Hematopoietic multipotent progenitor cell treated with erythropoietin and hydrocortisone succinate and interleukin-3 and kit ligand, for 17 days (in vitro differentiated cells): Measurements from ENCODE around the gene ELAVL1.
"Not testable (repeated sequence)": the region's sequence is repeated elsewhere in the genome, so short reads cannot be mapped to it uniquely, and the experiment has no call there.

ENCODE experiments used
- DNase-seq: peaks from one replicate; pipeline ENCODE4 v3.0.0-alpha.2; 2015; ENCODE audit warnings: low spot score

Gene ELAVL1

GRCh38 chr19:7968008-7968795, 37.2 kb downstream of the ELAVL1 start:
- DNase-seq = no peak

DNA sequence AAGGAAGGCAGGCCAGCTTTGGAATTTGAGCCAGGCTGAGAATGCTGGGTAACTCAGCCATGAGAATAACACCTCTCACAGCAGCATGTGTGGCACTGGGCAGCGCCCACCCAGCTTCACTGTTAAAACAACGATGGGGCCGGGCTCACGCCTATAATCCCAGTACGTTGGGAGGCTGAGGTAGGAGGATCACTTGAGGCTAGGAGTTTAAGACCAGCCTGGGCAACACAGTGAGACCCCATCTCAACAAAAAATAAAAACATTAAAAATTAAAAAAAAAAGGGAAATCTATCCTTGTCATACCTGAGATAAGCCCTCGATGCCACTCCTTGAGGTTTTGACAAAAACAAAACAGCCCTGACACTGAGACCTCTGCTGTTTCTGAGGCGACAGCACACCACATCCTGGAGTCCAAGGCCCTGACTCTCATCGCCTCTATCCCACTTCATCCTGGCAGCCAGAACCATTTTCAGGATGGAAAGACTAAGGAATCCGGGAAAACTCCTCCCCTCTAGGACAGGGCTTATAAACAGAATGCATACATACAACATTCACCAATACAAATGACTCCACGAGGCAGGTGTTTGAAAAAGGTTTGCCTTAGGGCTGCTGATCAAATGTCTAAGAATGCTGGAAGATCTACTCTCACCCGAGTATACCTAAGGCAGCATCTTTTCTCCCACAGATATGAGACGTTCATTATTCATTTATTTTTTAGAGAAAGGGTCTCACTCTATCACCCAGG, 39.3 kb downstream of the ELAVL1 start:
- no peak for DNase-seq

GRCh38 chr19:7965259-7965841, 40.1 kb downstream of the ELAVL1 start:
- DNase-seq = no peak

- DNase-seq = no peak
Observed at GRCh38 chr19:7963566-7963965, 41.9 kb downstream of the ELAVL1 start.

GRCh38 chr19:7962644-7963268, 42.7 kb downstream of the ELAVL1 start:
- no peak for DNase-seq

GRCh38 chr19:7961920-7962626, 43.4 kb downstream of the ELAVL1 start:
- no peak for DNase-seq

GRCh38 chr19:7961082-7961481, 44.4 kb downstream of the ELAVL1 start:
- not testable (repeated sequence) for DNase-seq

DNA sequence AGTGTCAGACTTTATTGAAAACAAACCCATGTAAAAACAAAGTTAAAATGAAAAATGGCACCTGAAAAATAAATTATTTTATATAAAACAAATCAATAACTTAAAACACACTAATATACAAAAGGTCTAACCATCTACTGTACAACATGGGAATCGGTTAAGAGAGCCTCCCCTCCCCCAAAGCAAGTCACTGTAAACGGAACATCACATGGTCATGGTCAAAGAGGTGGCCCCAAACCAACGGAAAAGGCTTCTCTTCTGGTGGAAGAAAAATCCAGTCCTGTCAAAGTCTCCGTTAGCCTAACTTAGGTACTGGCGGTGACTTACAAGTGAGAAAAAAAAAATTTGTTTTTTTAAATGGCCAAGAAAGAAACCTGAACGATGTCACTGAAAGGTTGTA, 46.2 kb downstream of the ELAVL1 start:
- DNase-seq = no peak

GRCh38 chr19:7955696-7956095, 49.7 kb downstream of the ELAVL1 start:
- no peak for DNase-seq

DNA sequence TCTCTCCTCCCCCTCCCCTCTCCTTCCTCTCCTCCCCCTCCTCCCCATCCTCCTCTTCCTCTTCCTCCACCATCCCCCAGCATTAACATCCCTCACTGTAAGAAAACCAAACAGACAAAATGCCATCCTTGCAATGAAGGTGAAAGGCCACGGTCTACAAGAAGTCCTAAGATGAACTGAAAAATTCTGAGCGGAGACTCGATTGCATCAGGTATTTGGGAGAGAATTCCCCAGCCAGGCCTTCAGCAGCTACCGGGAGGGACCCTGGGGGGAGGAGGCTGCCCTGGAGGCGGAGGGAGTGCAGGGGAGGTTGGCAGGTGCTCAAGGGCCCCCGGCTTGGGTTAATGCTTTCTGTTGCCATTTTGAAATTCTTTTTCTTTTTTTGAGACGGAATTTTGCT, 51.9 kb downstream of the ELAVL1 start:
- DNase-seq = no peak

DNA sequence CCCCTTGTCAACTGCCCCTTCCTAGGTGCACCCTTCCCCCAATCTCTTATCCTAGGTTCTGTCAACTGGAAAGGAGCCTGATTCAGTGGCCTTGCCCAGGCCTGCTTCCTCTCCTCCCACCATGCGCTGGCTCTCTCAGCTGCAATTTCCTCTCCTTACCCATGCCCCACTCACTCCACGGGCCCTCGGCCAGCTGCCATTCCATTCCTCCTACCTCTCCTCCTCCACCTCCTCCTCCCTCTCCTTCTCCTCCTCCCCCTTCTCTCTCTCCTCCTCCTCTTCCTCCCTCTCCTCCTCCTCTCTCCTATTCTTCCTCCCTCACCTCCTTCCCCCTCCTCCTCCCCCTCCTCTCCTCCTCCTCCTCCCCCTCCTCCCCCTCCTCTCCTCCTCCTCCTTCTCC, 52.4 kb downstream of the ELAVL1 start:
- DNase-seq = no peak

DNA sequence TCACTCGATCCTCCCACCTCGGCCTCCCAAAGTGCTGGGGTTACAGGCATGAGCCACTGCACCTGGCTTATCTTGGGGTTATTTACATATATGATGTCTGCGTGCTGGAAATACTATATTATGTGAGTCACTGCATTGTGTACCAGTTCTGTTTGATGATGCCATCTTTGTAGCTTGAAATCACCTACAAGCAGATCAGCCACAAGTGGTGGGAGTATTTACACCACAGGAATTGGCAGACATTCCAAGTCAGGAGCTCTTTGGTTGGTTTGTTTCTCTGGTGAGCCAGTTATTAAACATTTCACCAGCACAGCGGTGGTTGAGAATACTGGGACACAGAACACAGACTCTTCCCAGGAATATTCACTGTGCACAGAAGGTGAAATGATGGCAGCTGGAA, 57.5 kb downstream of the ELAVL1 start:
- DNase-seq = no peak

GRCh38 chr19:7944177-7944761, 61.2 kb downstream of the ELAVL1 start:
- DNase-seq = peak; percentile 93

- DNase-seq = peak; percentile 99
Observed at GRCh38 chr19:7943444-7944176, 61.8 kb downstream of the ELAVL1 start, which contains the start of gene TIMM44. TIMM44 (minus strand) TSS chr19:7943666; CDS start chr19:7943651, 15 bp downstream.

- DNase-seq = no peak
Observed at GRCh38 chr19:7942981-7943443, 62.4 kb downstream of the ELAVL1 start.

- DNase-seq = no peak
Observed at GRCh38 chr19:7941895-7942596, 63.4 kb downstream of the ELAVL1 start.

DNA sequence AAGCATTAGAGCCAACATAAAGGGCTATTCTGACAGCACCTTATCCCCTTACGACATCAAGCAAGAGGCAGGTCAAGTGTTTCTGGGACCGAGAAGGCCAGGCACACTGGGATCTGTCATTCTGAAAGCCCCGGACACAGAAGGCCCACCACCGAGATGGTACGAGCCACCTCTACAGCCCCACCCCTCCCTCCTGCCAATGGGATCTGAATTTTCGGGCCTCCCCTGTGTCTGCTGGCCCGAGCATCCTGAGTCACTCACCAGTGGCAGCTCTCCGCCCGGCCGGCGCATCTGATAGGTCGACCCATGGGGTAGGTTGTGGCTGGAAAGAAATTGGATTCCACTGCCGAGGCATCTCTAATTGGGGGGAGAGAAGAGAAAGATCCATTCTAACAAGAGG, 64.6 kb downstream of the ELAVL1 start:
- DNase-seq = no peak

DNA sequence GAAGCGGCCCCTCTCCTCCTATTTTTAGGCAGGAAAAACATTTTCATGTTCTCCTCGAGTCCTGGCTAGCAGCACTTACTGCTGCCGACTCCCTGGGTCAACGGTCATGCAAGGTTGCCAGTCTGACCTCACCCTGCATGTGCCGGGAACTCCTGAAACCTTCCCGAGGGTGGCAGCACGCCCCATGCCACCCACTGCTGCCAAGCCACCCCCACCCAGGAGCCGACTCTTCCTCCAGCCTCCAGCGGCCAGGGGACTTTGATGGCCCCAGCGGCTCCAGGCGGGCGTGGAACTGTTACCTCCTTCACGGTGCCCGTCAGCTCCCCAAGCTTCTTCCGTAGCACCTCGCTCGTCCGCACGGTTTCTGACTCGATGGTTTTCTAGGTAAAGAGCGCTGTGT, 70.7 kb downstream of the ELAVL1 start:
- DNase-seq = no peak

DNA sequence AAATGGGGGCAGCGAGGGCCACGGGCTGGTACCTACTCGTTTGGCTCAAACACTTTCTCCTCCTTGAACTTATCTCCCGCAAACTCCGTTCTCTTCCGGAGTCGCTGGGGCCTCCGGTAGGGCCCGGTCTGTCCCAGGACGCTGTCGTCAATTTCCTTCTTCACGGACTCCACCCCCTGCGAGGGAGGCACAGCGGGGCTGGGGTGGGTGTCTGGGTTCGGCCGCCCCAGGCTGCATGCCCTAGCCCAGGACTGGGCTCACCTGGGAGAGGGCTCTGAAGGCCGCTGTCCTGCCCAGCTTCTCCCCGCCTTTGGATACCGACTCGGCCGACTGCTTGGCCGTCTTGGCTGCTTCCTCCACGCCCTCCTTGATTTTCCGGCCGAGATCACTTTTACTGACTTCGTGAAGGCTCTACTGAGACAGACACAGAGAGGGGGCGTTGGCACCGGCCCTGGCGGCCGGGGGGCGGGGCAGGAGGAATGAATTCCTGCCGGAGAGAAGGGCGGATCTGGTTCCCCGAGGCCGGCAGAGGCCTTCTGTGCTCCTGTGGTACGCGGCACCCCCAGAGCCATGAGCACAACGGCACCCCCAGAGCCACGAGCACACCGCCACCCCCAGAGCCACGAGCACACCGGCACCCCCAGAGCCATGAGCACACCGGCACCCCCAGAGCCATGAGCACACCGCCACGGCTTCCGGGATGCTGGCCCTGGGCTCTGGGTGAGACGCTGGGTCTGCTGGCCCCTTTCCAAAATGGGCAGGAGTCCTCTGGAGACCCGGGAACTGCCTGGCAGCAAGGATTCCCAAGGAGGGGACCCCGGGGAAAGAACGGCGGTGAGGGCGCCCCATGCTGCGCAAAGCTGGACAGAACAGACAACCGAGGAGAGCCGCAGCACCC, 71.4 kb downstream of the ELAVL1 start:
- no peak for DNase-seq
